Gastroesophageal sphincter (tissue), 4 donors: ENCODE data around the gene NEDD9. TPM values are rescaled to one million over a fixed set of nuclear protein-coding genes. Genes with fewer than 3 reads are reported as not detected.

ENCODE experiments used
- ATAC-seq: fragments of 150-250 bp; one replicate; pipeline ENCODE4 v1.9.1; 2016; ENCODE audit warnings: mild to moderate bottlenecking, moderate library complexity
- H3K27ac ChIP-seq, 4 donors: fragments of 200-600 bp; sonication (generic) in 3 of 4; 1 replicate in 3 of 4; 2 replicates in 1 of 4; pipeline ENCODE4 v1.5.1; 2016 to 2019
- H3K27me3 ChIP-seq: fragments of 200-600 bp; sonication (generic); one replicate; pipeline ENCODE4 v1.5.1; 2019
- H3K36me3 ChIP-seq, 2 donors: fragments of 200-600 bp; sonication (generic); one replicate each; pipeline ENCODE4 v1.5.1; 2019; ENCODE audit warnings: control low read depth in 1 of 2
- H3K4me1 ChIP-seq, 3 donors: fragments of 200-600 bp; sonication (generic); 1 replicate in 2 of 3; 2 replicates in 1 of 3; pipeline ENCODE4 v1.5.1; 2016 to 2019; ENCODE audit warnings: control low read depth in 2 of 3
- H3K4me3 ChIP-seq, 2 donors: fragments of 200-600 bp; sonication (generic); one replicate each; pipeline ENCODE4 v1.5.1; 2019; ENCODE audit warnings: mild to moderate bottlenecking in 1 of 2, moderate library complexity in 1 of 2
- H3K9me3 ChIP-seq, 3 donors: fragments of 200-600 bp; sonication (generic); one replicate each; pipeline ENCODE4 v1.5.1; 2017 to 2019; ENCODE audit warnings: control low read depth in 2 of 3
- CTCF ChIP-seq, 4 experiments: fragments of 200-600 bp in 2 of 4; fragments of 450-650 bp in 2 of 4; sonication (generic) in 1 of 4; IDR thresholded peaks; one replicate each; pipeline ENCODE4 v1.5.1; 2017 to 2019; ENCODE audit warnings: antibody characterized with exemption in 4 of 4, mild to moderate bottlenecking in 2 of 4, moderate library complexity in 2 of 4
- EP300 ChIP-seq: sonication (generic); formaldehyde crosslinking; IDR thresholded peaks from one replicate; pipeline ENCODE4 v1.6.1; 2017; ENCODE audit warnings: antibody characterized with exemption, mild to moderate bottlenecking
- POLR2A ChIP-seq, 2 donors: fragments of 450-650 bp; IDR thresholded peaks; one replicate each; pipeline ENCODE4 v1.6.1; 2017; ENCODE audit warnings: antibody characterized with exemption in 2 of 2, mild to moderate bottlenecking in 2 of 2, moderate library complexity in 1 of 2
- POLR2AphosphoS5 ChIP-seq: sonication (generic); formaldehyde crosslinking; IDR thresholded peaks from one replicate; pipeline ENCODE4 v1.6.1; 2017; ENCODE audit warnings: antibody characterized with exemption
- WGBS, 2 donors: methylation state at CpG; one replicate each; pipeline ENCODE4 v1.1.5; 2018; ENCODE audit warnings: low coverage in 1 of 2; 5-methylcytosine and 5-hydroxymethylcytosine counted together
- total RNA-seq, 4 donors: library from RNA; depleted of rRNA; stranded (reverse); fragments of >200 nt; gene quantifications; one replicate each; pipeline ENCODE4 v1.1.0, GENCODE V29; 2016

NEDD9 gene
- total RNA-seq, 4 donors from 2014 or later: 13.1 to 42.7 (median 26.7) TPM

DNA sequence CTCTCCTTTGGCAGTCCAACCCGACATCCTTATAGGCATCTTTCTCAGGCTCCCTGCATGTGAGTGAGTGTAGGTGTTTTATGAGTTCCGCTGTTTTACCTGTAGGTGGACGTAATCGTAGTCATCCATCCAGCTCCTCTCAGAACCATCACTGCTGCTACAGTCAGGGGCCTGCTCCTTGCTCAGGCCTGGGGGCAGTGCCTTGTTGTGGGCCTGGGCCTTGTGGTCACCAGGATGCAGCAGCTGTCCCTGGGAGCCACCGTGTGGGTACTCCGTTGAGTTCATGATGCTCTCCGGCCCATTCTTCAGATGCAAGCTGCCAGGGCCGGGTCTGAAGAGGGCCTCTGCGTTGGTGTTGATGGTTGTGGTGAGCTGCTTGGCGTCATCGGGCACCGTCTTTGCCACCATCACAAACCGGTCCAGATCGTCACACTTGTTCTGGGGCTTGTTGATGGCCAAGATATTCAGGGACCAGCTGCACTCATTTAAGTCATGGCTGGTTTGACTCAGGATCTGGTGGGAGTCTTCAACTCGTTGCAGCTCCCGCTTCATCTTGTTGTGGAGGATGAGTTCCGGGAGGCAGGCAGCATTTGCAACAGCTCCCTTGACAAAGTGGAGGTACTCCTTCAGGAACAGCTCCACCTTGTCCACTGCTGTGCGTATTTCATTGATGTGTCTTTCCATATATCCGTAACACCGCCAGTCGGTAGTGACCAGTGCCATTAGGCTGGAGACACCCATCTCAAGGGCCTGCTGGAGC is 42.4 kb downstream of the NEDD9 start:
- peaks cover 0 to 20% (median 3%) of the 10 kb centered on the region in 3 donors for H3K4me1 ChIP-seq
- no peaks in the 10 kb centered on the region for H3K9me3 ChIP-seq
- 97 to 98% methylated on average over 7 of the region's 21 CpGs for WGBS, 2 donors
- no peak overlapping the region for H3K4me3 ChIP-seq
- H3K27me3 ChIP-seq: no peaks in the 10 kb centered on the region
- no peak overlapping the region for H3K27ac ChIP-seq
- no peak for ATAC-seq
- TF ChIP-seq EP300 (no peak), POLR2A (IDR thresholded peaks at IDR 0.05) (no peak), POLR2AphosphoS5 (no peak), CTCF (IDR thresholded peaks at IDR 0.05) (no peak)
- peaks cover 0 to 79% of the 10 kb centered on the region in 2 donors for H3K36me3 ChIP-seq

DNA sequence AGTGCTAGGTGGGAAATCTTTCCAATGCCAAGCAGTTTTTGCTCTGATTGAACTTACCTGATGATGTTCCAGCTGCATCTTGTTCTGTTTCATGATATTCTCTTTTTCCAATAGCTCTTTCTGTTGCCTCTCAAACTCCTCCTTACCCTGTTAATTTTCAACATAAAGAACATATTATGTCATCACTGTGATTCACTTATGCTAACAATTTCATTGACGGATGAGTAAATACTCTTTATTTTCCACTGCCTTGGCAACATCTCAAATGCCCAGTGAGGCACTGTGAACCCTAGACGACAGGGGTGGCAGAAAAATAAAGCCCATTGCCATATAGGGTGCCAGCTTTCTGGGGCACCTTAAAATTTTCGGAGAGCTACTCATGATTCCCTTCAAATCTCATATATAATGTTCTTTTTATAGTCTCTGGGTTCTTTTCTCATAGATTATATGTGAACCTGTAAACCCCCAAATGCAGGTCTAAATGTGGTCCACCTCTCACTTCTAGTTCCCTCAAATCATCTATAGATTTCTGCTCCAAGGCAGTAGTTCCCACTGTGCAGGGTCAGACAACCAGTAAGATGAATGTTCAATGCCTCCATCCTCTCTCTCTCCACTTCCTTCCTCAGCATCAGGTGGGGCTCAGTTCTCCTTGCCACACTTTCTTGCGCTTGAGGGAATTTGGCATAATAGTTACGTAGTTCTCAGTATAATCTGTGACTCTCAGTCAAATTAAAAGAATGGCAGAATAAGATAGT is 44.1 kb downstream of the NEDD9 start:
- no peaks in the 10 kb centered on the region for H3K9me3 ChIP-seq
- peaks cover 0 to 11% (median 0%) of the 10 kb centered on the region in 3 donors for H3K4me1 ChIP-seq
- no peak overlapping the region for H3K4me3 ChIP-seq
- no peak overlapping the region for H3K27ac ChIP-seq
- peaks cover 0 to 92% of the 10 kb centered on the region in 2 donors for H3K36me3 ChIP-seq
- 73 to 88% methylated on average over 3 to 5 of the region's 5 CpGs for WGBS, 2 donors
- H3K27me3 ChIP-seq: no peaks in the 10 kb centered on the region
- no peak for ATAC-seq
- TF ChIP-seq CTCF (IDR thresholded peaks at IDR 0.05) (no peak), POLR2AphosphoS5 (no peak), POLR2A (IDR thresholded peaks at IDR 0.05) (no peak), EP300 (no peak)

GRCh38 chr6:11187301-11187700 is 45.2 kb downstream of the NEDD9 start:
- Histone ChIP-seq H3K4me3 (no peak overlapping the region), H3K27me3 (no peaks in the 10 kb centered on the region), H3K36me3 (peaks cover 0 to 85% of the 10 kb centered on the region in 2 donors), H3K27ac (no peak overlapping the region), H3K9me3 (no peaks in the 10 kb centered on the region), H3K4me1 (peaks cover 0 to 11% (median 0%) of the 10 kb centered on the region in 3 donors)
- ATAC-seq: no peak
- no peak for TF ChIP-seq EP300
- TF ChIP-seq CTCF (IDR thresholded peaks at IDR 0.05): no peak
- no peak for TF ChIP-seq POLR2A (IDR thresholded peaks at IDR 0.05)
- no peak for TF ChIP-seq POLR2AphosphoS5
- WGBS, 2 donors: 100% methylated on average over 2 to 3 of the region's 6 CpGs

DNA sequence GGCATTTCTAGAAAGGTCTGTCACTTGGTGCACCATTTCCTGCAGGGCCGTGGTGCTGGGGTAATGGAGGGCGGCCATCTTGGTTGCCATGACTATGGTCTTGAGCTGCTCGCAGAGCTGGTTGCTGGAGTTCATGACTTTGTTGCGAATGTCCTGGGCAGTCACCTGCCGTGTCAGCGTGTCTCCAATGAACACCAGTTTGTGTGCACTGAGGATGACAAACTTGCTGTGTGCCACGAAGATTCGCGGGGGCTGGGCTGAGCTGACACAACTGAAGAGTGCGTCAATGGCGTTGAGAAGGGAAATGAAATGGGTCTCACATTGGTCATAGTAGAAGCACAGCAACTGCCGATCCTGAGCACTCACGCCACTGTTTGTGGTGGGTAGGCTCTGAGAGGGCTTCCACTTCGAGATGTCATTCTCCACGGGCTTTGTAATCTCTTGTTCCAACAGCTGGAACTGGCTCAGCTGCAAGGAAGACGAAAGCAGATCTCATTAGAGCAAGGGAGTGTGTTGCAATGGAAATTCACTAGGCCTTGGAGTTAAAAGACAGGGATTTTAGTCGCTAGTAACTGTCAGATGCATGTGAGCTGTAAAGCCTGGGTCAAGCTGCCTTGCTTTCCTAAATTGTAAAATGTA is 47.1 kb downstream of the NEDD9 start:
- H3K9me3 ChIP-seq: peaks cover 0 to 3% (median 0%) of the 10 kb centered on the region in 3 donors
- no peak overlapping the region for H3K27ac ChIP-seq
- no peak for TF ChIP-seq POLR2A (IDR thresholded peaks at IDR 0.05)
- TF ChIP-seq CTCF (IDR thresholded peaks at IDR 0.05): no peak
- no peak for TF ChIP-seq EP300
- TF ChIP-seq POLR2AphosphoS5: no peak
- H3K36me3 ChIP-seq: peaks cover 0 to 65% of the 10 kb centered on the region in 2 donors
- WGBS, 2 donors: 86 to 92% methylated on average over 5 to 11 of the region's 17 CpGs
- H3K4me3 ChIP-seq: no peak overlapping the region
- H3K4me1 ChIP-seq: peaks cover 0 to 11% (median 0%) of the 10 kb centered on the region in 3 donors
- ATAC-seq: peak; percentile 31
- H3K27me3 ChIP-seq: no peaks in the 10 kb centered on the region
